ENCODE results near the gene PDXP.

PDXP gene

GRCh38 chr22:37703906-37704305, 45.4 kb downstream of the PDXP start:
- no peak for DNase-seq

- no peak for DNase-seq
These were observed 46.1 kb downstream of the PDXP start for GRCh38 chr22:37704645-37705044.

GRCh38 chr22:37705205-37705604, 46.7 kb downstream of the PDXP start:
- no peak for DNase-seq

- DNase-seq = no peak
These were observed 50.3 kb downstream of the PDXP start for GRCh38 chr22:37708580-37709444.

GRCh38 chr22:37709445-37709765, 50.9 kb downstream of the PDXP start:
- DNase-seq = no peak

- DNase-seq = no peak
These were observed 52.2 kb downstream of the PDXP start for GRCh38 chr22:37710675-37711074.

GRCh38 chr22:37711490-37711889, 53.0 kb downstream of the PDXP start:
- DNase-seq = no peak

- DNase-seq = no peak
These were observed 55.2 kb downstream of the PDXP start for GRCh38 chr22:37713761-37714160.

GRCh38 chr22:37714634-37715033, 56.1 kb downstream of the PDXP start:
- DNase-seq = no peak

GRCh38 chr22:37715760-37716159, 57.2 kb downstream of the PDXP start:
- no peak for DNase-seq

All from activated CD4-positive, alpha-beta T cell treated with anti-CD3 and anti-CD28 coated beads, Interleukin-10, Interleukin-2, amounts not matched to agents 100 ng/mL and 50 ng/mL, durations not matched to agents 16 hours and 8 hours (primary cell).